ENCODE results near the gene TCP10L.

GRCh38 chr21:32580949-32581348 lies 4.4 kb downstream of the TCP10L start:
- TF ChIP-seq CTCF (IDR thresholded peaks at IDR 0.05) (no peak), POLR2A (IDR thresholded peaks at IDR 0.05) (no peak)
